ENCODE data around the gene ZBTB20.

GRCh38 chr3:115165266-115165665, 18.2 kb upstream of the ZBTB20 start:
- TF ChIP-seq CTCF (IDR thresholded peaks at IDR 0.05; ENCODE audit: low read depth, low read length, poor library complexity, severe bottlenecking) (no peak), EZH2phosphoT487 (IDR thresholded peaks at IDR 0.05; ENCODE audit: borderline replicate concordance, low read length) (no peak)
